AG08396 (cell line): Measurements from ENCODE around the gene STX16.
"Not testable (repeated sequence)": the region's sequence is repeated elsewhere in the genome, so short reads cannot be mapped to it uniquely, and the experiment has no call there.

Source experiments
- DNase-seq: peaks from one replicate; pipeline ENCODE4 v3.0.0; 2012; ENCODE audit warnings: low spot score, mixed read lengths

The STX16 gene

GRCh38 chr20:58726156-58726555 is 75.1 kb downstream of the STX16 start:
- not testable (repeated sequence) for DNase-seq
